Chondrocyte (in vitro differentiated cells): ENCODE measurements around the gene PDLIM7. TPM values are rescaled to one million over a fixed set of nuclear protein-coding genes. Genes with fewer than 3 reads are reported as not detected.
A peak's percentile ranks its signal among the peaks of the same experiment; 100 is the strongest.

Source experiments
- DNase-seq: peaks from one replicate; pipeline ENCODE4 v3.0.0; 2021; ENCODE audit warnings: mixed read lengths, low spot score
- H3K27ac Mint-ChIP-seq: one replicate; pipeline ENCODE4 v1.8.0; 2021; ENCODE audit warnings: mild to moderate bottlenecking, moderate library complexity, mixed read lengths; ENCODE audit not compliant: unreplicated experiment
- H3K27me3 Mint-ChIP-seq: 2 replicates; pipeline ENCODE4 v1.8.0; 2021; ENCODE audit warnings: low read depth, mixed read lengths
- H3K36me3 Mint-ChIP-seq: 2 replicates; pipeline ENCODE4 v1.8.0; 2021; ENCODE audit warnings: low read depth, mixed read lengths
- H3K4me1 Mint-ChIP-seq: 2 replicates; pipeline ENCODE4 v1.8.0; 2021; ENCODE audit warnings: low read depth, mild to moderate bottlenecking, mixed read lengths
- H3K4me3 Mint-ChIP-seq: one replicate; pipeline ENCODE4 v1.8.0; 2021; ENCODE audit warnings: mild to moderate bottlenecking, moderate library complexity, mixed read lengths; ENCODE audit not compliant: unreplicated experiment
- H3K9me3 Mint-ChIP-seq: 2 replicates; pipeline ENCODE4 v1.8.0; 2021; ENCODE audit warnings: low read depth, mixed read lengths
- CTCF ChIP-seq: fragments of 200-600 bp; sonication (generic); IDR thresholded peaks from 2 replicates; pipeline ENCODE4 v1.5.0; 2021; ENCODE audit warnings: antibody characterized with exemption, mild to moderate bottlenecking, moderate library complexity
- total RNA-seq: library from RNA; stranded (reverse); gene quantifications from 3 replicates; pipeline ENCODE4 v1.2.1, GENCODE V29; 2021

The PDLIM7 gene
- total RNA-seq, 1 donor from 2014 or later: 633 TPM

GRCh38 chr5:177540438-177540837 lies 43.0 kb upstream of the PDLIM7 start:
- Mint-ChIP-seq H3K9me3 (no peaks in the 10 kb centered on the region), H3K27ac (peak overlapping the region; percentile 27), H3K27me3 (no peaks in the 10 kb centered on the region), H3K36me3 (peaks cover 4% of the 10 kb centered on the region), H3K4me3 (no peak overlapping the region), H3K4me1 (peaks cover 86% of the 10 kb centered on the region)
- no peak for DNase-seq
- no peak for TF ChIP-seq CTCF

DNA sequence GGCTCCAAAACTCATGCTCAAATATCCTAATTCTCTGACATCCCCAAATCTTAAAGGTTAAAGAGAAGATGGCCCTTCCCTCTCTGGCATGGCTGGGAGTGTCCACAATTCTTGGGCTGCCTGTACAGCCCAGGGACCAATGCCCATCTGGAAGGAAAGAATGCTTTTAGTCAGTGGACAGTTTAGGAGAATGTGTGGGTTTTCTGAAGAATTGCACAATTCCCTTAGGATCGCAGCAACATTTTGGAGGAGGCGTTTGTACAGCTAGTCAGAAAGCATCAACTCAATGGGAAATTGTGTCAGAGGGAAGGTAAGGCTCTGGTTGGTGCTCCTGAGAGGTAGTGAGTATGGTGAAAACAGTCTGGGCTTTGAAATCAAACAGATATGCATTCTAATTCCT lies 42.0 kb upstream of the PDLIM7 start:
- peaks cover 6% of the 10 kb centered on the region for H3K36me3 Mint-ChIP-seq
- H3K4me3 Mint-ChIP-seq: no peak overlapping the region
- H3K27ac Mint-ChIP-seq: peak overlapping the region; percentile 98
- peaks cover 87% of the 10 kb centered on the region for H3K4me1 Mint-ChIP-seq
- no peaks in the 10 kb centered on the region for H3K27me3 Mint-ChIP-seq
- H3K9me3 Mint-ChIP-seq: no peaks in the 10 kb centered on the region
- no peak for TF ChIP-seq CTCF
- DNase-seq: no peak

DNA sequence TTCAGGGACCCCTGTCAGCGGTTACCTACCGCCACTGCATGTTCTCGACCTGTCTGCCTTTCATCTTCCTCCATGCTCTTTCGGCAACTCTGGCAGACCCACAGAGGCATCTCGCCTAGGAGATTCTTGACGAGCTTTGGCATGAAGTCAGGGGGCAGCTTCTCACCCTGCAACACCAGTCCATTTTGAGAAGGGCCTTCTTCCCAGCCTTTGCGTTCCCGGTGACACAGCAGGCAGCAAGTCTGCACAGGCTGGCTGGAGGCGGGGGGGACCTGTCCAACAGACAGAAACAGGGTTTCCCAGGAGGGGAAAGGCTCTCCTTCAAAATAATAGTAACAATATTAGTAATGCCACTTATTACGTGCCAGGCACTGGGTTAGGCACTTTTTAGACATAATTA lies 41.5 kb upstream of the PDLIM7 start:
- Mint-ChIP-seq H3K4me3 (no peak overlapping the region), H3K4me1 (peaks cover 83% of the 10 kb centered on the region), H3K36me3 (peaks cover 7% of the 10 kb centered on the region), H3K27ac (peak overlapping the region; percentile 98), H3K27me3 (no peaks in the 10 kb centered on the region), H3K9me3 (no peaks in the 10 kb centered on the region)
- TF ChIP-seq CTCF: no peak
- DNase-seq: no peak

DNA sequence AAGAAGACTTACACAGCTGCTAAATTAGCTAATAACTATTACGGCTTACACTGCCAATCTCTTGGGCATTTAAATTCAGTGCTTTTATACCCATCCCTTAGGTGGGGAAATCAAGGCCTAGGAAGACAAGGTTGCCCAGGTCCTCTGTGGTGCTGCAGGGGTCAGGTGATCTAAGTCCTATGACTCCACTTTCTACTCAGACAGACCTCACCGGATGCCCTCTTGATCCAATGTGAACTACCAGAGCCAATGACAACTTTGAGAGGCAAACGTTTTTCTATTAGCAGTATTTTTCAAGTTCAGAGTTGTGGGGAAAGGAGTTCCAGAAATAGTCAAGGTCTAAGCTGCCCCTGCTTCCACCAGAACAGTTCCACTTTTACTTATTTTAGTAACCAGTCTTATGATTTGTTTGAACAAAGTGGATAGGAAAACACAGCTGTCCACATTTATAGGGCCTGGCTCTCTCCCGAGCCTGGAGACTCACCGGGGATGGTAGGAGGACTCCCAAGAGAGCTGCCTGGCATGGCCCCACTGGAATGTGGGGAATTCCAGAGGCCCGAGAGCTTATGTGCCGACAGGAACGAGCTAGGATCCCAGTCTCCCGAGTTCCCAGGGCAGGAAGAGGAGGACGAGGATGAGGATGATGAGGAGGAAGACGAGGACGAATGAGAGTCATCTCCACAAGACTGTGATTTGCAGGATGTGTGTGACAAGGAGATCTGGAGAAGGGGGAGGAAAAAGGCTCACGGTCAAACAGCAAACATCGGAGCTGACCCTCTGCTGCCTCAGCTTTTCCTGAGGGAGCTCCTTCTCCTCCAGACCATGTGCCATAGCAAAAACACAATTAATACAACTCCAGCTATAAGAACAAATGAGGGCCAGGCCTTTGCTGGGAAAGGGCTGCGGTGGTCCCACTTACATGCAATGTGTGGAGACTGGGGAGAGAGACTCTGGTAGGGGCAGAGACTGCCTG lies 40.3 kb upstream of the PDLIM7 start:
- H3K27ac Mint-ChIP-seq: peak overlapping the region; percentile 98
- TF ChIP-seq CTCF: no peak
- H3K36me3 Mint-ChIP-seq: peaks cover 12% of the 10 kb centered on the region
- peak overlapping the region; percentile 38 for H3K4me3 Mint-ChIP-seq
- H3K4me1 Mint-ChIP-seq: peaks cover 75% of the 10 kb centered on the region
- H3K9me3 Mint-ChIP-seq: no peaks in the 10 kb centered on the region
- no peaks in the 10 kb centered on the region for H3K27me3 Mint-ChIP-seq
- no peak for DNase-seq

DNA sequence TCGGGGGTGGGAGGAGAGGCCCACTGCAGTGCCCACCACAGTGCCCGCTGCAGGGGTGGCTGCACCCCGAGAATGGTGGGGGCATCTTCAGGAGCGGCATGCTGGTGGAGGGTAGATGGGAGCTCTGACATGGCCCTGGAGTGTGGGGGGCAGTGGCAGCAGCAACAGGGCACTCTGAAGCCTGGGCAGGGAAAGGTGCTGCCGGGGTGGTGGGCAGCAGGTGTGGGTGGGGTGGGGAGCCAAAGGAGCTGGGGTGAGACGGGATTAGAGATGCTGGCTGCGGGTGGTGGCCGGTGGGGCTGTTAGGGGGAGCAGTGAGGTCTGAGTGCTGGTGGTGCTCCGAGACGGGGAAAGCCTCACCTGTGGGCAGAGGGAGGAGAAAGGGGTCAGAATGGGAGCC lies 39.0 kb upstream of the PDLIM7 start:
- DNase-seq: no peak
- no peak overlapping the region for H3K4me3 Mint-ChIP-seq
- H3K27me3 Mint-ChIP-seq: no peaks in the 10 kb centered on the region
- H3K27ac Mint-ChIP-seq: peak overlapping the region; percentile 98
- peaks cover 73% of the 10 kb centered on the region for H3K4me1 Mint-ChIP-seq
- no peak for TF ChIP-seq CTCF
- no peaks in the 10 kb centered on the region for H3K9me3 Mint-ChIP-seq
- peaks cover 16% of the 10 kb centered on the region for H3K36me3 Mint-ChIP-seq
